Fibroblast of lung (primary cell): ENCODE data around the gene FIBCD1. TPM values are rescaled to one million over a fixed set of nuclear protein-coding genes. Genes with fewer than 3 reads are reported as not detected.

Source experiments
- DNase-seq, 2 donors: peaks; one replicate each; pipeline versions ENCODE4 v3.0.0 to v3.0.0-alpha.2; 2010; ENCODE audit warnings: low read depth in 2 of 2
- H2AFZ ChIP-seq: 2 replicates; pipeline ENCODE4 v1.5.1; 2012; ENCODE audit warnings: low read length, control low read depth, inconsistent platforms
- H3K27ac ChIP-seq: 2 replicates; pipeline ENCODE4 v1.5.1; 2011; ENCODE audit warnings: low read length, control low read depth; ENCODE audit not compliant: insufficient read depth
- H3K27me3 ChIP-seq: 2 replicates; pipeline ENCODE4 v1.5.1; 2011; ENCODE audit warnings: mild to moderate bottlenecking, low read length; ENCODE audit not compliant: control insufficient read depth, insufficient read depth
- H3K36me3 ChIP-seq: 2 replicates; pipeline ENCODE4 v1.5.1; 2011; ENCODE audit warnings: low read length; ENCODE audit not compliant: control insufficient read depth, insufficient read depth
- H3K4me1 ChIP-seq: 2 replicates; pipeline ENCODE4 v1.5.1; 2011; ENCODE audit warnings: low read length; ENCODE audit not compliant: control insufficient read depth, insufficient read depth; ENCODE audit errors: extremely low read depth
- H3K4me2 ChIP-seq: 2 replicates; pipeline ENCODE4 v1.5.1; 2011; ENCODE audit warnings: low read length, control low read depth; ENCODE audit not compliant: insufficient read depth; ENCODE audit errors: extremely low read depth
- H3K4me3 ChIP-seq, 4 experiments: fragments of 200-600 bp in 1 of 4; sonication (generic) in 1 of 4; replicated peaks in 1 of 4; 2 replicates each; pipeline ENCODE4 v1.5.1; 2011 to 2016; ENCODE audit warnings: low read length in 4 of 4, low read depth in 3 of 4, mild to moderate bottlenecking in 3 of 4, control low read depth in 2 of 4, inconsistent platforms in 1 of 4, mixed read lengths in 1 of 4; ENCODE audit not compliant: insufficient read depth in 1 of 4; ENCODE audit errors: control extremely low read depth in 1 of 4
- H3K79me2 ChIP-seq: 2 replicates; pipeline ENCODE4 v1.5.1; 2012; ENCODE audit warnings: mild to moderate bottlenecking, low read length, inconsistent platforms; ENCODE audit not compliant: control insufficient read depth, insufficient read depth
- H3K9ac ChIP-seq: 2 replicates; pipeline ENCODE4 v1.5.1; 2011; ENCODE audit warnings: mild to moderate bottlenecking, low read length, control low read depth; ENCODE audit not compliant: insufficient read depth
- H3K9me3 ChIP-seq: 2 replicates; pipeline ENCODE4 v1.5.1; 2012; ENCODE audit warnings: low read depth, low read length; ENCODE audit not compliant: control insufficient read depth, insufficient read depth
- H4K20me1 ChIP-seq: 2 replicates; pipeline ENCODE4 v1.5.1; 2011; ENCODE audit warnings: low read length; ENCODE audit not compliant: control insufficient read depth, insufficient read depth; ENCODE audit errors: extremely low read depth
- CTCF ChIP-seq, 2 donors: IDR thresholded peaks in 1 of 2; conservative IDR thresholded peaks in 1 of 2; 1 replicate in 1 of 2; 2 replicates in 1 of 2; pipeline ENCODE4 v1.5.1; 2011 to 2012; ENCODE audit warnings: low read length in 2 of 2, control low read depth in 1 of 2, inconsistent platforms in 1 of 2, low read depth in 1 of 2, mild to moderate bottlenecking in 1 of 2
- EZH2 ChIP-seq: IDR thresholded peaks from 2 replicates; pipeline ENCODE4 v1.5.1; 2012; ENCODE audit warnings: low read length, control low read depth, mild to moderate bottlenecking; ENCODE audit errors: missing control alignments
- polyA plus RNA-seq, 2 donors: library from polyadenylated mRNA; depleted of rRNA in 1 of 2; stranded (reverse) in 1 of 2; unstranded in 1 of 2; fragments of >200 nt; gene quantifications; 2 replicates each; pipeline ENCODE4 v1.2.1, GENCODE V29; 2011 to 2012; ENCODE audit warnings: missing spikeins in 1 of 2
- total RNA-seq: library from RNA; depleted of rRNA; stranded (reverse); fragments of >200 nt; gene quantifications from 2 replicates; pipeline ENCODE4 v1.2.1, GENCODE V29; 2014

The FIBCD1 gene
- total and polyA plus RNA-seq, 2 donors (not counting 1 experiment from before 2014, with no cell fraction given), result 7.3 to 28.0 TPM

GRCh38 chr9:130887494-130888144 lies 51.4 kb downstream of the FIBCD1 start:
- H3K79me2 ChIP-seq, result peaks cover 10% of the 10 kb centered on the region
- no peak for TF ChIP-seq EZH2
- TF ChIP-seq CTCF (conservative IDR thresholded peaks at IDR 0.05 in 1 of 2, IDR thresholded peaks at IDR 0.05 in 1 of 2; ENCODE audit: low read depth in 1 of 2, low read length in 2 of 2), result no peak
- H3K27ac ChIP-seq, result peak overlapping the region; percentile 8
- H3K4me2 ChIP-seq, result no peak overlapping the region
- no peaks in the 10 kb centered on the region for H3K27me3 ChIP-seq
- H3K9me3 ChIP-seq, result no peaks in the 10 kb centered on the region
- no peak overlapping the region for H2AFZ ChIP-seq
- H3K4me1 ChIP-seq, result peaks cover 5% of the 10 kb centered on the region
- H3K36me3 ChIP-seq, result peaks cover 47% of the 10 kb centered on the region
- no peaks in the 10 kb centered on the region for H4K20me1 ChIP-seq
- no peak overlapping the region for H3K4me3 ChIP-seq
- peak in 1 of 2 donors; percentile 59 for DNase-seq
- no peak overlapping the region for H3K9ac ChIP-seq

GRCh38 chr9:130886981-130887380 lies 52.1 kb downstream of the FIBCD1 start:
- DNase-seq, result no peak
- no peak overlapping the region for H2AFZ ChIP-seq
- H3K4me2 ChIP-seq, result no peak overlapping the region
- H3K79me2 ChIP-seq, result peaks cover 10% of the 10 kb centered on the region
- H3K9ac ChIP-seq, result no peak overlapping the region
- H4K20me1 ChIP-seq, result no peaks in the 10 kb centered on the region
- TF ChIP-seq CTCF (conservative IDR thresholded peaks at IDR 0.05 in 1 of 2, IDR thresholded peaks at IDR 0.05 in 1 of 2; ENCODE audit: low read depth in 1 of 2, low read length in 2 of 2) (no peak), EZH2 (no peak)
- H3K36me3 ChIP-seq, result peaks cover 48% of the 10 kb centered on the region
- H3K4me1 ChIP-seq, result peaks cover 5% of the 10 kb centered on the region
- no peaks in the 10 kb centered on the region for H3K9me3 ChIP-seq
- no peaks in the 10 kb centered on the region for H3K27me3 ChIP-seq
- H3K4me3 ChIP-seq, result no peak overlapping the region
- peak overlapping the region; percentile 8 for H3K27ac ChIP-seq

GRCh38 chr9:130885484-130886375 lies 53.3 kb downstream of the FIBCD1 start:
- no peaks in the 10 kb centered on the region for H3K9me3 ChIP-seq
- no peak overlapping the region for H3K4me2 ChIP-seq
- H3K4me3 ChIP-seq, result no peak overlapping the region
- H3K9ac ChIP-seq, result no peak overlapping the region
- H3K27ac ChIP-seq, result no peak overlapping the region
- DNase-seq, result no peak
- H3K27me3 ChIP-seq, result no peaks in the 10 kb centered on the region
- no peaks in the 10 kb centered on the region for H4K20me1 ChIP-seq
- peaks cover 10% of the 10 kb centered on the region for H3K79me2 ChIP-seq
- TF ChIP-seq EZH2, result no peak
- TF ChIP-seq CTCF (conservative IDR thresholded peaks at IDR 0.05 in 1 of 2, IDR thresholded peaks at IDR 0.05 in 1 of 2; ENCODE audit: low read depth in 1 of 2, low read length in 2 of 2), result no peak
- peaks cover 49% of the 10 kb centered on the region for H3K36me3 ChIP-seq
- H3K4me1 ChIP-seq, result peaks cover 5% of the 10 kb centered on the region
- no peak overlapping the region for H2AFZ ChIP-seq
